ENCODE data around the gene MOSPD3.

GRCh38 chr7:100574362-100575205, 37.8 kb upstream of the MOSPD3 start:
- TF ChIP-seq CTCF (IDR thresholded peaks at IDR 0.05; ENCODE audit: insufficient read depth, low read length, poor library complexity, severe bottlenecking), result no peak
- no peak for TF ChIP-seq EZH2phosphoT487 (conservative IDR thresholded peaks at IDR 0.05; ENCODE audit: low read length)
